Activated CD4-positive, alpha-beta memory T cell treated with anti-CD3 and anti-CD28 coated beads, Interleukin-2, amount 10 ng/mL, durations not matched to agents 7 days and 5 days (primary cell): Measurements from ENCODE around the gene MMP1. TPM values are rescaled to one million over a fixed set of nuclear protein-coding genes. Genes with fewer than 3 reads are reported as not detected.

Experiments used
- CTCF ChIA-PET: fragments of 350-600 bp; sonication (Branson Sonifier 250); formaldehyde crosslinking; loops from one replicate; lab custom pipeline; 2021; ENCODE audit warnings: antibody characterized with exemption, inconsistent platforms; lab: Charles Lee
- POLR2A ChIA-PET: fragments of 350-600 bp; sonication (Branson Sonifier 250); formaldehyde crosslinking; loops from one replicate; lab custom pipeline; 2021; ENCODE audit warnings: antibody characterized with exemption; lab: Charles Lee
- DNase-seq: peaks from one replicate; pipeline ENCODE4 v3.0.0-alpha.2; 2020
- H3K27ac Mint-ChIP-seq: one replicate; pipeline ENCODE4 v1.8.0; 2021; ENCODE audit warnings: mild to moderate bottlenecking, mixed read lengths
- H3K27me3 Mint-ChIP-seq: one replicate; pipeline ENCODE4 v1.8.0; 2021; ENCODE audit warnings: mixed read lengths
- H3K36me3 Mint-ChIP-seq: one replicate; pipeline ENCODE4 v1.8.0; 2021; ENCODE audit warnings: low read depth, mixed read lengths
- H3K4me1 Mint-ChIP-seq: one replicate; pipeline ENCODE4 v1.8.0; 2021; ENCODE audit warnings: mixed read lengths
- H3K4me3 Mint-ChIP-seq: one replicate; pipeline ENCODE4 v1.8.0; 2021; ENCODE audit warnings: mild to moderate bottlenecking, mixed read lengths
- H3K9me3 Mint-ChIP-seq: one replicate; pipeline ENCODE4 v1.8.0; 2021; ENCODE audit warnings: mixed read lengths
- total RNA-seq, 2 experiments: library from RNA; stranded (reverse); gene quantifications; one replicate each; pipeline ENCODE4 v1.2.3, GENCODE V29; 2021

MMP1 gene
- total RNA-seq, 2 experiments from 2014 or later, result not detected

- CTCF ChIA-PET, result no interaction called here
- POLR2A ChIA-PET, result no interaction called here
Observed at GRCh38 chr11:102830001-102830727, 32.2 kb upstream of the MMP1 start.

DNA sequence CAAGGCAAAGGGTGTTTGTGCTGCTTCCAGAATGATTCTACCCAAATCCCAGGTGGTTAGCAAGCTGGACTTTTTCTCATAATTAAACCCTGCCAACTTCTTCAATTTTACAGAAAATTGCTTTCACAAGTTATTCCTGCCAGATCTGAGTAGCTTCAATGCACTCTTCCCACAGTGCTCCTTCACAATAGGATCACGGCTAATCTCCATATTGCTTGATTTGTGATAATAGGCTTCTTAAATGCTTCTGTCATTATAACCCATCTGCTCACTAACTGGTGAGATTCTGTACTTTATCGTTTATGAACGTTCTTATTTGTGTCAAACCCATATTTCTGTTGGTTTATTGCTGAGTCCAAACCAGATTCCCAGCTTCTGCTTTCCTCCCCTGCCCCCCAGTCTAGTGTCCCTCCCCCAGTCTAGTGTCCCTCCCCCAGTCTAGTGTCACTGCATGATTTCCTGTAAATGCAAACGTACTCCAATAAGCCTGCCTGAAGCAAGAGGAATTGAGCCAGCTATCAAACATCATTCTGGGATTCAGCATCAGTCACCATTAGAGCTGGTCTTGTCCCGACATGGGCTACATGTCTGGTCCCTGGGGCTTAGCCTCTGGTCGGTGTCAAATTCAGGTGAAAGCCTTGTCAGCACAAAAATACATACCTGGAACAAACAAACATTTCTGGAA lies 31.5 kb upstream of the MMP1 start:
- H3K4me3 Mint-ChIP-seq, result no peak overlapping the region
- no peaks in the 10 kb centered on the region for H3K36me3 Mint-ChIP-seq
- H3K27ac Mint-ChIP-seq, result no peak overlapping the region
- no peak for DNase-seq
- no peaks in the 10 kb centered on the region for H3K4me1 Mint-ChIP-seq
- no peaks in the 10 kb centered on the region for H3K9me3 Mint-ChIP-seq
- peaks cover 19% of the 10 kb centered on the region for H3K27me3 Mint-ChIP-seq
- ChIA-PET CTCF (no interaction called here), POLR2A (no interaction called here)

More at GRCh38 chr11:102830001-102830727, 32.2 kb upstream of the MMP1 start:
- Mint-ChIP-seq H3K27me3 (peaks cover 19% of the 10 kb centered on the region), H3K9me3 (no peaks in the 10 kb centered on the region), H3K4me1 (no peaks in the 10 kb centered on the region), H3K4me3 (no peak overlapping the region), H3K36me3 (no peaks in the 10 kb centered on the region), H3K27ac (no peak overlapping the region)
- no peak for DNase-seq

DNA sequence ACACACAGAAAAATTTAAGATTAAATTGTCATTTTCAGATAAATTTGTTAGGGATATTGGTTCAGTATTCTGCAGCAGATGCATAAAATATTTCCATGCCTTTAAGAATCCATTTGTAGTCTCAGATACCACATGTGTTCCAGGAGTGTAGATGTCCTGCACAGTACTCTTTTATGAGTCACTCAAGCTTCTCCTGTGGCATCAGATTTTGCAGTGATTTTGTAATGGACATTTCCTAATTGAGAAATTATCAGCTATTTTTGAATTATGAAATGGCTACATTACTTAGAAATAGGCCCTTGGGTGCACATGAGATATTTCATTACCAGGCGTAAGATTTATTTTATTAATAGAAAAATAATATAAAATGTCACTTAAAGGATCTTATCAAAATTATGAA lies 26.6 kb upstream of the MMP1 start:
- H3K4me3 Mint-ChIP-seq, result no peak overlapping the region
- no peaks in the 10 kb centered on the region for H3K4me1 Mint-ChIP-seq
- DNase-seq, result no peak
- ChIA-PET CTCF (no interaction called here), POLR2A (no interaction called here)
- H3K27ac Mint-ChIP-seq, result no peak overlapping the region
- no peaks in the 10 kb centered on the region for H3K9me3 Mint-ChIP-seq
- H3K27me3 Mint-ChIP-seq, result peaks cover under 1% of the 10 kb centered on the region
- H3K36me3 Mint-ChIP-seq, result no peaks in the 10 kb centered on the region

- Mint-ChIP-seq H3K9me3 (no peaks in the 10 kb centered on the region), H3K27ac (no peak overlapping the region), H3K36me3 (no peaks in the 10 kb centered on the region), H3K4me1 (no peaks in the 10 kb centered on the region), H3K27me3 (peaks cover 2% of the 10 kb centered on the region), H3K4me3 (no peak overlapping the region)
- ChIA-PET POLR2A (no interaction called here), CTCF (no interaction called here)
- DNase-seq, result no peak
Observed at GRCh38 chr11:102819491-102819890, 21.5 kb upstream of the MMP1 start.

DNA sequence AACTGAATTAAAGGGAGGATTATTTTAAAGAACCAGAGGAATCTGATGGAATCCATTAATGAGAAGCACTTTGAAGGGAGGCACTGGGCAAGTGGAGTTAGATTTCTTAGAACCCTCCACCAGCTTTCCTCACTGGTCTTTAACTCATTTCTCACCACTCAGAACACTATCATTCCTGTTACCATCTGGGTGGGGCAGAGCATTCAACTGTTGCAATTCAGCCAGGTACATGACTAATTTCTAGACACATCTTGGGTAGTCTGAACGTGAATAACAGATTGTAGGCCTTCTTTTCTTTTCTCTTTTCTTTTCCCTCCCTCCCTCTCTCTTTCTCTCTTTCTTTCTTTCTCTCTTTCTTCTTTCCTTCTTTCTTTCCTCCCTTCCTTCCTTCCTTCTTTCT lies 15.5 kb upstream of the MMP1 start:
- H3K27me3 Mint-ChIP-seq, result peaks cover 7% of the 10 kb centered on the region
- POLR2A ChIA-PET, result no interaction called here
- no peak for DNase-seq
- CTCF ChIA-PET, result no interaction called here
- no peaks in the 10 kb centered on the region for H3K9me3 Mint-ChIP-seq
- H3K4me1 Mint-ChIP-seq, result no peaks in the 10 kb centered on the region
- no peak overlapping the region for H3K27ac Mint-ChIP-seq
- no peak overlapping the region for H3K4me3 Mint-ChIP-seq
- no peaks in the 10 kb centered on the region for H3K36me3 Mint-ChIP-seq

DNA sequence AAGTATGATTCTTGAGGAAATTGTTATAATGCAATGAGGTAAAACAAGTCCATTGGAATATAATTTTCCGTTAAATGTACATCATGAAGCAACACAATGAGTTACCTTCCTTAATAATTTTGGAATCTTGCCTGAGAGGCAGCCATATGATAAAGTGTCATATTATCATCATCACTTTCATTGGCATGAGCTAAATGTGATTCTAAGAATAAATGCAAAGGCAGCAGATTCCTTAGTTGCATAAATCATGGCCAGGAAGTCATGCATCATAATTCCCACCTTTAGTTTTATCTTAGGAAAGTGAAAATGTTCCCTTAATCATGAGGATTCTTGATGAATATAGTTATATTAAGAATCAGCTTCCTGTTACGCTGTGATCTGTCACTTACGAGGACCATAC lies 14.2 kb upstream of the MMP1 start:
- no peaks in the 10 kb centered on the region for H3K4me1 Mint-ChIP-seq
- no peak for DNase-seq
- H3K27me3 Mint-ChIP-seq, result peaks cover 5% of the 10 kb centered on the region
- no peaks in the 10 kb centered on the region for H3K9me3 Mint-ChIP-seq
- ChIA-PET POLR2A (no interaction called here), CTCF (no interaction called here)
- no peak overlapping the region for H3K4me3 Mint-ChIP-seq
- no peaks in the 10 kb centered on the region for H3K36me3 Mint-ChIP-seq
- no peak overlapping the region for H3K27ac Mint-ChIP-seq

GRCh38 chr11:102810950-102811660 lies 13.1 kb upstream of the MMP1 start:
- DNase-seq, result no peak
- Mint-ChIP-seq H3K4me3 (no peak overlapping the region), H3K27ac (no peak overlapping the region), H3K27me3 (peaks cover 5% of the 10 kb centered on the region), H3K4me1 (no peaks in the 10 kb centered on the region), H3K36me3 (no peaks in the 10 kb centered on the region), H3K9me3 (no peaks in the 10 kb centered on the region)
- ChIA-PET POLR2A (no interaction called here), CTCF (no interaction called here)

DNA sequence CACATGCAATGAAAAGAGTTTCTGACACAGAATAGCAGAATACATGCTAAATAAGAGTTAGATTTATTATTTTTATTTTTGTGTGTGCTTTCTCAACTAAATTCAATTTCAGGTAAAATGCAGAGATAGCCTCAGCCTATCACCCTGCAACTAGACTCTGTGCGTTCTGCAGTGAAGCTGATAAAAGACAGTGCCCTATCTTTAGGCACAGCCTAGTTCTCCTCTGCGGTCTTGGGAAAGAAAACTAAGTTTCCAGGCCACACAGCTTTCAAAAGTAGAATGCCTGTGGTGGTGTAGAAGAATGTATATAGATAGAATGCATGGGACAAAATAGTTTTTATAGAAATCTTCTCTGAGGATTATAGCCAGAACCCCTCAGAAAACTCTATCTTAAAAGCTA lies 12.0 kb upstream of the MMP1 start:
- ChIA-PET POLR2A (no interaction called here), CTCF (interaction anchor here (0.8 kb wide), 1 partner anchor 26 kb away, joined by 3 read pairs; no protein-coding TSS in a partner anchor)
- Mint-ChIP-seq H3K4me3 (no peak overlapping the region), H3K27me3 (peaks cover 5% of the 10 kb centered on the region), H3K36me3 (no peaks in the 10 kb centered on the region), H3K4me1 (no peaks in the 10 kb centered on the region), H3K9me3 (no peaks in the 10 kb centered on the region), H3K27ac (no peak overlapping the region)
- DNase-seq, result no peak

- no peaks in the 10 kb centered on the region for H3K4me1 Mint-ChIP-seq
- no peak for DNase-seq
- H3K36me3 Mint-ChIP-seq, result no peaks in the 10 kb centered on the region
- ChIA-PET POLR2A (no interaction called here), CTCF (no interaction called here)
- H3K4me3 Mint-ChIP-seq, result no peak overlapping the region
- no peak overlapping the region for H3K27ac Mint-ChIP-seq
- no peaks in the 10 kb centered on the region for H3K9me3 Mint-ChIP-seq
- peaks cover 9% of the 10 kb centered on the region for H3K27me3 Mint-ChIP-seq
Observed at GRCh38 chr11:102807921-102808320, 10.0 kb upstream of the MMP1 start.

GRCh38 chr11:102806296-102806695 lies 8.3 kb upstream of the MMP1 start:
- CTCF ChIA-PET, result no interaction called here
- H3K36me3 Mint-ChIP-seq, result no peaks in the 10 kb centered on the region
- POLR2A ChIA-PET, result no interaction called here
- H3K27ac Mint-ChIP-seq, result no peak overlapping the region
- H3K4me1 Mint-ChIP-seq, result no peaks in the 10 kb centered on the region
- H3K27me3 Mint-ChIP-seq, result peaks cover 8% of the 10 kb centered on the region
- H3K4me3 Mint-ChIP-seq, result no peak overlapping the region
- no peak for DNase-seq
- H3K9me3 Mint-ChIP-seq, result no peaks in the 10 kb centered on the region

GRCh38 chr11:102802341-102802740 lies 4.4 kb upstream of the MMP1 start:
- no peak overlapping the region for H3K4me3 Mint-ChIP-seq
- H3K27ac Mint-ChIP-seq, result no peak overlapping the region
- CTCF ChIA-PET, result no interaction called here
- DNase-seq, result no peak
- H3K4me1 Mint-ChIP-seq, result no peaks in the 10 kb centered on the region
- H3K36me3 Mint-ChIP-seq, result no peaks in the 10 kb centered on the region
- H3K9me3 Mint-ChIP-seq, result no peaks in the 10 kb centered on the region
- H3K27me3 Mint-ChIP-seq, result peaks cover 4% of the 10 kb centered on the region
- POLR2A ChIA-PET, result no interaction called here

GRCh38 chr11:102800767-102801166 lies 2.8 kb upstream of the MMP1 start:
- H3K9me3 Mint-ChIP-seq, result no peaks in the 10 kb centered on the region
- H3K4me3 Mint-ChIP-seq, result no peak overlapping the region
- no peaks in the 10 kb centered on the region for H3K36me3 Mint-ChIP-seq
- H3K27ac Mint-ChIP-seq, result no peak overlapping the region
- no peak for DNase-seq
- H3K27me3 Mint-ChIP-seq, result peaks cover 4% of the 10 kb centered on the region
- ChIA-PET CTCF (no interaction called here), POLR2A (no interaction called here)
- H3K4me1 Mint-ChIP-seq, result no peaks in the 10 kb centered on the region

DNA sequence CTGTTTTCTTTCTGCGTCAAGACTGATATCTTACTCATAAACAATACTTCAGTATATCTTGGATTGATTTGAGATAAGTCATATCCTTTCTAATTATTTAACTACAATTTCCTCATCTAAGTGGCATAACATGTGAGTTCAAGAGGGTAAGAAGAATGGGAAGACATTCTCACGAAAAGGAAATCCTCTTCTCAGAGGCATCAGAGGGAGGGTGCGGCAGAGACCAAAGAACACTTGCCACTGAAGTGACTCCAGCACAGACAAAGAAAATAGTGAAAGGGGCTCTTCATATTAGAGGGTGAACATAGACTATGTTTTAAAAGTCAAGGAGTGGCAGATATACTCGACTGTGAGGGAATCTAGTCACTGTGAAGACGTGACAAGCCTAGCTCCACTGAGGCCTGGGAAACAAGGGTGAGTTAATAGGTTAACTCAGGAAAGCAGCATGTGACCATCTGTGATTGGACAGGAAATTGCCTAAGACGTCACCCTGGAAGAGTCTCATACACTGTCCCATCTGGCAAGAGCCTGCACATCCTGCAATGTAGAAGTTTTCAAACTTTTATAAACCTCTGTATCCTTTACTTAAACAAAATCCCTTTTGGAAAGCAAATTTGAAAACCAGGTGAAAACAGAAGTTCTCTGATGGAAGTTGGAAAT lies 1.9 kb upstream of the MMP1 start:
- no peaks in the 10 kb centered on the region for H3K36me3 Mint-ChIP-seq
- H3K9me3 Mint-ChIP-seq, result no peaks in the 10 kb centered on the region
- ChIA-PET POLR2A (no interaction called here), CTCF (no interaction called here)
- H3K4me1 Mint-ChIP-seq, result no peaks in the 10 kb centered on the region
- H3K27ac Mint-ChIP-seq, result no peak overlapping the region
- H3K4me3 Mint-ChIP-seq, result no peak overlapping the region
- DNase-seq, result no peak
- peaks cover 3% of the 10 kb centered on the region for H3K27me3 Mint-ChIP-seq
